Measurements from ENCODE around the gene RAPGEF1.
A peak's percentile ranks its signal among the peaks of the same experiment; 100 is the strongest.
"Not testable (repeated sequence)": the region's sequence is repeated elsewhere in the genome, so short reads cannot be mapped to it uniquely, and the experiment has no call there.

RAPGEF1 gene

GRCh38 chr9:131727795-131728545 lies 11.9 kb downstream of the RAPGEF1 start:
- DNase-seq = peak; percentile 62

GRCh38 chr9:131727184-131727759 lies 12.6 kb downstream of the RAPGEF1 start:
- DNase-seq = peak; percentile 42

DNA sequence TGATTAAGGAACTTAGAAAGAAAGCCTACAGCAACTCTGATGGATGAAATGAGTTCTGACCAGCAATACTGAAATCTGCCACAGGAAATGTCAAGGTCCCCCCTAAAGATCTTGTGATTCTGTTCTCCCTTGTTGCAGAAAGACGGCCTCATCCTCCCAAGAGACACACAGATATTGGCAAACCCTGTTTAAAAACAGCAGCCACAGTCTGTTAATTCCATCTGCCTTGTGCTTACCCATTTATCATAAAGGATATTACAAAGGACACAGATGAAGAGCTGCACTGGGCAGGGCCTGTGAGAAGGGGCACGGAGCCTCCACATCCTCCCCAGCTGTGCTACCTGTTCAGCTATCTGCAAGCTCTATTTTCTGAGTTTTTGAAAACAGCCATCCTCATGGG lies 15.2 kb downstream of the RAPGEF1 start:
- DNase-seq = no peak

DNA sequence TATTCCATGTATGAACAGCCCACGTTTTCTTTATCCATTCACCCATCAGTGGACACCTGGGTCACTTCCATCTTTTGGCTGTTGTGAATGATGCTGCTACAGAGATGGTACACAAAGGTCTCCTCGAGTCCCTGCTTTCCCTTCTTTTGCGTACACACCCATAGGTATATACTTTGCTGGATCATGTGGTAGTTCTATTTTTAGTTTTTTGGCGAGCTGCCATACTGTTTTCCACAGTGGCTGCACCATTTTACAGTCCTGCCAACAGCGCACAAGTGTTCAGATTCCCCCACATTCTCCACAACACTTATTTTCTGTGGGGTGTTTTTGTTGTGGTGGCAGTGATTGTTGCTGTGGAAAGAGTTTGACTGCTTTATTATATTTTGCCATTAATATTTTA lies 16.2 kb downstream of the RAPGEF1 start:
- no peak for DNase-seq

GRCh38 chr9:131722255-131722654 lies 17.6 kb downstream of the RAPGEF1 start:
- DNase-seq = no peak

DNA sequence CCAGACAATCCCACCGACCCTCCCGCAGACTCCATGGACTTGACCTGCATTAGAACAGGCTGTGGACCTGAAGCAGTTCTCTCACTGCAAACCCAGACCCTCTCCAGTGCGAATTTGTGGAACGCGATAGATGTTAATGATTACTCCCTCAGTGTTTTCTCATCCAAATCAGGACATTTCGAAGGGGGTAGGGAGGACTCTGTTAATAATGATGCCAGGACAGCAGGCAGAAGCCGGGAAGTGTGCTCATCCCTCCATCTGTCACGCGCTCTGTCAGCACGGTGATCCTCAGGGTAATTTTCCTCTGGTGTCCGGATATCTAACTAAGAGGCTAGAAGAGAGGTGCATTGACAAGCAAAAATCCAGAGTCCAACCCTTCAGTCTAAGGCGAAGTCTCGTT lies 18.8 kb downstream of the RAPGEF1 start:
- DNase-seq = no peak

DNA sequence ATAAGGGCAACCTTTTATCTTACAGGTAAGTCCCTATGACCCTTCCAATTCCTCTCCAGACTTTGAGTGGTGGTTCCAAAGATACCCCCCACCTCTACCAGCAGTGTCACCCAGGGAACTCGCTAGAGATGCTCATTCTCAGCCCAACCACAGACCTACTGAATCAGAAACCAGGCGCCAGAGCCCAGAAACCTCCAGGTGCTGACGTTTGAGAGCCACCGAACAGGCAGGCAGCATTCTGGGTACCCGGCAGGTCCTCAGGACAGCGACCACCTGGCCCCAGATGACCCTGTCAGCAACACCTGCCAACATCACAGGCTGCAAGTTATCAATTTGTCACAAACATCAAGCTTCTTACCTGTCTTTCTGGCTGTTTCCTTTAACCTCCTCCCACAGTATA lies 19.5 kb downstream of the RAPGEF1 start:
- DNase-seq = no peak

DNA sequence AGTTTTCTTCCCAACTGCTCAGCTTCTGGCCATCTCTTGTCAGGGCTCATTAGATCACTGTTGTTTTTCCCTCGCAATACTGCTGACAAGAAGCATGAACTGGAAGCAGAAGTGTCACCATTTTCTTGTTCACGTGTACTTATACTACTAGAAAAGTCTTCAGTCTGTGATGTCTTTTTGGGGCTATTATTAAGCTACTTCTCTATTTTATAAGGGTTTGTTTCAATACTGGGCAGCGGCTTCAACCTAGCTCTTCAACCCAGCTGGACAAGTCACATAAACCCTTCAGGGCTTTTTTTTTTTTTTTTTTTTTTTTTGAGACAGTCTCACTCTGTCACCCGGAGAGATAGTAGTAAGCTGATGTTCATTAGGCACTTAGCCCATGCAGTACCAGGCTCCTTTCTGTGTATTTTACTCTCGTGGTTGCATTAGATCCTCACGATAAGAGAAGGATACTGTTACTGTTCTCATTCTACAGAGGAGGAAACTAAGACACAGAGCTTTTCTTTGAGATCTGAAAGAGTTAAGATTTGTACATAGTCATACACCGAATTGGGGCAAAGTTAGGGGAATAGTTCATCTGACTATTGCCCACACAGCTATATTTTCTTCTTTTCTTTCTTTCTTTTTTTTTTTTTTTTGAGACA lies 20.5 kb downstream of the RAPGEF1 start:
- DNase-seq = no peak

- DNase-seq = no peak
These were observed 22.0 kb downstream of the RAPGEF1 start for GRCh38 chr9:131717719-131718460.

DNA sequence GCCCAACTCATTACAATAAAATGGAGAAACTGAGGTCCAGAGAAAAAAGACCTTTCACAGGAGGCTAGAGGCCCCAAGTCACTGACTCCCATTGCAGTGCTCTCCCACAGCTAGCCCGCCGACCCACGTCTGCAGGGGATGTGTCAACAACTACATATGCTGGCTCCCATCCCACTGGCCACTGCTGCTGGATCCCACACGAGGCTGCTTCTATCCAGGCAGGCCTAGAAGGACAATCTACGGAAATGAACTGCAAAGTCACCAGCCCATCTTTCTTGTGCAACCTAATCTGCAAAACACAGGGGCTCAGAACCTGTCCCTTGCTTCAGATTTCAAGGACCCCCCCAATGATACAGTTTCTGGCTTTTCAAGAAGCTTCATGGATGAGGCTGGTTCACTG lies 24.0 kb downstream of the RAPGEF1 start:
- DNase-seq = no peak

- DNase-seq = no peak
These were observed 25.1 kb downstream of the RAPGEF1 start for GRCh38 chr9:131714821-131715220.

GRCh38 chr9:131714161-131714646 lies 25.7 kb downstream of the RAPGEF1 start:
- DNase-seq = no peak

GRCh38 chr9:131713016-131713415 lies 26.9 kb downstream of the RAPGEF1 start:
- no peak for DNase-seq

DNA sequence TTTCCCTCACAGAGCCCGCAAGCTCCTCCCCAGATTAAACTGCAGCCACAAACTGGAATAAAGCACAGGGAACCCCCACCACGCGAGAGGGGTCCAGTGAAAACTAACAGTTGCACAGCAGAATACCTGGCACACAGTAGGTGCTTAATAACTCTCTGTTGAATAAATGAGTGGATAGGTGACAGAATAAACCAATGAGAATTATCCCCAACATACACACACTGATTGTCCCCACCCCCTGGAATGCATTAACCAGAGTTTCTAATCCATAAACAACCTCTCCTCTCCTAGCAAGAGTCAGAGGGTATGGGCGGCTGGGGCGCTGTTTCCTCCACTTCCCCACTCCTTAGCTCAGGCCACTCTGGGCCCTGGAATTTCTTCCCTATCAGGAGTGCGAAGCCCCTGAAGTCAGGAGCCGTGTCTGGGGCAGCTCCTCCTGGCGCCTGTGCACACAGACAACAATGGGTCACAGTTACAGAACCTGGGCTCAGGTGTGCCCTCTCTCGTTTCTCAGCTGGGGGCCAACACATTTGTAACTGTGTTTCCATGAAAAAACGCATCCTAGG lies 27.6 kb downstream of the RAPGEF1 start:
- DNase-seq = no peak

DNA sequence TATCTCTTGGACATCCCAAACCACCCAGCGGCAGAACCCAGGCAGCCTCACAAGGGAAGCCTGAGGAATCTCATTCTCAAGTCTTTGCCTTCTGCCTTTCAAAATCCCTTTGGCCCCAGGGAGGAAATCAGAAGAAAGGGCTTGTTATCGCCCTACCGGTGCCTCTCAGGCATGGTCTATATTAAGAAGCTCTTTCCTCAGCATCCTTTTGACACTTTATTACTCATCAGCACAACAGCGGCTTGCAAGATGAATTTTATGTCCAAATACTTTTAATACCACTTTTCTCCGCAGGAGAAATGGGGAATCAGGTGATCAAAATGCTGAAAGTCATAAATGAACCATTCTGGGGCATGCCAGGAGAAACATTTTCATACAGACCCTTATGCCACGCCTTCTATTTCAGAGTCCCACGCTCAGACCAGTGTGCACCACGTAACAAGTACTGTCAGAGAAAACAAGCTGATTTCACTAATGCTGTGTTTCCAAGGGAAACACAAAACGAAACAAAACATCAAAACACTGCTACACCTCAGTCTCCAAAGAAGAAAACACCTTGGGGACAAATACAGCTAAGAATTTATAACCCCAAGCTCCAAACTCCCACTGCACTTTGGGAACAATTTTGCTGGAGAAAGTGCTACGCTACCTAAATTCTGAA lies 30.0 kb downstream of the RAPGEF1 start:
- DNase-seq = no peak

GRCh38 chr9:131709010-131709770 lies 30.7 kb downstream of the RAPGEF1 start:
- DNase-seq = not testable (repeated sequence)

GRCh38 chr9:131708226-131709002 lies 31.5 kb downstream of the RAPGEF1 start:
- DNase-seq = no peak

GRCh38 chr9:131707733-131708157 lies 32.1 kb downstream of the RAPGEF1 start:
- peak; percentile 14 for DNase-seq

- DNase-seq = no peak
These were observed 32.8 kb downstream of the RAPGEF1 start for GRCh38 chr9:131707050-131707449.

GRCh38 chr9:131706608-131706970 lies 33.3 kb downstream of the RAPGEF1 start:
- DNase-seq = peak; percentile 39

DNA sequence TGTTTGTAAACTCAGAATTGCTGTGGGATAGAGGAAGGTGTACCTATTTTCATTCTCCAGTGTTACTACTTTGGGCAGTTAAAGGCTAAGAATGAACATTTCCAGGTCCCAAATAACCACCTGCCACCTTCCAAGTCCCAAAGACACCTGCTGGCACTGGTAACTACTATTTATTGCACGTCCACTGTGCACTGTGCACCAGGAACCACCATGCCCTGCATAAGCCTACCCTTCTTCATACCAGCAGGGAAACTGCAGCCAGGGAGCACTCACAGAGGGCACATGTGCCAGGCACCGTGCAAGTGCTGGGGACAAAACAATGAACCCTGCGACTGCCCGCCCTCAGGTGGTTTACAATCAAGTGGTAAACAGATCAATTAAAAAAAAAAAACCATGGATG lies 34.9 kb downstream of the RAPGEF1 start:
- DNase-seq = peak; percentile 6

Measured in NCI-H526 treated with DMSO at 0.1 percent for 48 hours (cell line).